Trophoblast cell (in vitro differentiated cells and primary cell): ENCODE data around the gene SEC16A.
A peak's percentile ranks its signal among the peaks of the same experiment; 100 is the strongest.

Experiments
- DNase-seq, 2 donors: peaks; one replicate each; pipeline ENCODE4 v3.0.0-alpha.2; 2016
- H2AFZ ChIP-seq: 2 replicates; pipeline ENCODE4 v1.6.1; 2013; ENCODE audit warnings: low read length, moderate library complexity, mild to moderate bottlenecking; ENCODE audit not compliant: insufficient read depth, poor library complexity
- H2AK5ac ChIP-seq: 2 replicates; pipeline ENCODE4 v1.6.1; 2013; ENCODE audit warnings: mild to moderate bottlenecking, low read length
- H2BK120ac ChIP-seq: 2 replicates; pipeline ENCODE4 v1.6.1; 2013; ENCODE audit warnings: low read length, mild to moderate bottlenecking, moderate library complexity; ENCODE audit not compliant: insufficient read depth, poor library complexity
- H2BK12ac ChIP-seq: 2 replicates; pipeline ENCODE4 v1.6.1; 2013; ENCODE audit warnings: mild to moderate bottlenecking, low read length, moderate library complexity
- H2BK5ac ChIP-seq: 2 replicates; pipeline ENCODE4 v1.6.1; 2013; ENCODE audit warnings: low read length, low read depth, moderate library complexity, mild to moderate bottlenecking; ENCODE audit not compliant: poor library complexity
- H3K14ac ChIP-seq: 2 replicates; pipeline ENCODE4 v1.6.1; 2013; ENCODE audit warnings: mild to moderate bottlenecking, low read length
- H3K18ac ChIP-seq: 2 replicates; pipeline ENCODE4 v1.6.1; 2013; ENCODE audit warnings: mild to moderate bottlenecking, low read length
- H3K23ac ChIP-seq: 2 replicates; pipeline ENCODE4 v1.6.1; 2013; ENCODE audit warnings: low read length
- H3K27ac ChIP-seq: 2 replicates; pipeline ENCODE4 v1.5.1; 2013; ENCODE audit warnings: low read depth, mild to moderate bottlenecking, inconsistent platforms, low read length, moderate library complexity
- H3K27me3 ChIP-seq: 2 replicates; pipeline ENCODE4 v1.6.1; 2013; ENCODE audit warnings: inconsistent platforms, mild to moderate bottlenecking, low read length, moderate library complexity; ENCODE audit not compliant: insufficient read depth
- H3K36me3 ChIP-seq, 2 experiments: 1 replicate in 1 of 2; 2 replicates in 1 of 2; pipeline ENCODE4 v1.6.1; 2013; ENCODE audit warnings: low read length in 2 of 2, mild to moderate bottlenecking in 2 of 2, moderate library complexity in 1 of 2; ENCODE audit not compliant: insufficient read depth in 2 of 2, control insufficient read depth in 1 of 2
- H3K4ac ChIP-seq: 2 replicates; pipeline ENCODE4 v1.6.1; 2013; ENCODE audit warnings: low read depth, mild to moderate bottlenecking, low read length, moderate library complexity
- H3K4me1 ChIP-seq, 2 experiments: 1 replicate in 1 of 2; 2 replicates in 1 of 2; pipeline ENCODE4 v1.6.1; 2013; ENCODE audit warnings: low read length in 2 of 2, mild to moderate bottlenecking in 2 of 2, moderate library complexity in 1 of 2; ENCODE audit not compliant: insufficient read depth in 2 of 2, control insufficient read depth in 1 of 2
- H3K4me2 ChIP-seq: 2 replicates; pipeline ENCODE4 v1.6.1; 2013; ENCODE audit warnings: inconsistent platforms, mild to moderate bottlenecking, low read length, moderate library complexity
- H3K4me3 ChIP-seq: 2 replicates; pipeline ENCODE4 v1.5.1; 2013; ENCODE audit warnings: mild to moderate bottlenecking, low read depth, low read length, inconsistent platforms
- H3K79me1 ChIP-seq: one replicate; pipeline ENCODE4 v1.6.1; 2013; ENCODE audit warnings: low read length
- H3K79me2 ChIP-seq: 2 replicates; pipeline ENCODE4 v1.6.1; 2013; ENCODE audit warnings: low read length, mild to moderate bottlenecking; ENCODE audit not compliant: control insufficient read depth, insufficient read depth, poor library complexity
- H3K9ac ChIP-seq: 2 replicates; pipeline ENCODE4 v1.6.1; 2013; ENCODE audit warnings: mild to moderate bottlenecking, low read length
- H3K9me3 ChIP-seq: 2 replicates; pipeline ENCODE4 v1.6.1; 2013; ENCODE audit warnings: low read depth, mild to moderate bottlenecking, control low read depth, inconsistent platforms, low read length; ENCODE audit not compliant: insufficient read depth
- H4K12ac ChIP-seq: 2 replicates; pipeline ENCODE4 v1.6.1; 2013; ENCODE audit warnings: low read depth, mild to moderate bottlenecking, low read length, moderate library complexity
- H4K8ac ChIP-seq: 2 replicates; pipeline ENCODE4 v1.6.1; 2013; ENCODE audit warnings: low read depth, mild to moderate bottlenecking, low read length, moderate library complexity
- H4K91ac ChIP-seq: one replicate; pipeline ENCODE4 v1.6.1; 2013; ENCODE audit warnings: low read depth, mild to moderate bottlenecking, low read length, moderate library complexity
- WGBS: extraction: QIAGEN DNeasy Blood & Tissue Kit; methylation state at CpG from one replicate; pipeline ENCODE4 v1.1.7; 2013; ENCODE audit warnings: missing lambda C conversion rate; ENCODE audit not compliant: insufficient read length, insufficient coverage; ENCODE audit errors: extremely low coverage; 5-methylcytosine and 5-hydroxymethylcytosine counted together

SEC16A gene

GRCh38 chr9:136441191-136441680, 41.6 kb downstream of the SEC16A start:
- H3K23ac ChIP-seq = no peak overlapping the region
- no peak for DNase-seq
- peaks cover 7 to 12% of the 10 kb centered on the region in 2 experiments for H3K4me1 ChIP-seq
- H3K36me3 ChIP-seq = peaks cover 56 to 57% of the 10 kb centered on the region in 2 experiments
- WGBS = no CpG with 5 or more reads among the region's 15 CpGs
- no peak overlapping the region for H2BK120ac ChIP-seq
- no peak overlapping the region for H3K9ac ChIP-seq
- no peaks in the 10 kb centered on the region for H3K27me3 ChIP-seq
- H2AFZ ChIP-seq = no peak overlapping the region
- H3K9me3 ChIP-seq = no peaks in the 10 kb centered on the region
- no peak overlapping the region for H3K4ac ChIP-seq
- H3K4me2 ChIP-seq = no peak overlapping the region
- no peak overlapping the region for H2BK5ac ChIP-seq
- H3K18ac ChIP-seq = no peak overlapping the region
- H3K79me1 ChIP-seq = peaks cover 7% of the 10 kb centered on the region
- no peak overlapping the region for H4K91ac ChIP-seq
- H3K79me2 ChIP-seq = peaks cover 9% of the 10 kb centered on the region
- no peak overlapping the region for H3K14ac ChIP-seq
- H3K27ac ChIP-seq = no peak overlapping the region
- H2AK5ac ChIP-seq = no peak overlapping the region
- H4K8ac ChIP-seq = no peak overlapping the region
- no peak overlapping the region for H3K4me3 ChIP-seq
- no peak overlapping the region for H4K12ac ChIP-seq
- no peak overlapping the region for H2BK12ac ChIP-seq

GRCh38 chr9:136439481-136440408, 43.1 kb downstream of the SEC16A start, which contains the start of gene INPP5E:
Gene INPP5E (minus strand): TSS chr9:136439845. CDS start chr9:136439419, 426 bp downstream.
- Histone ChIP-seq H2BK12ac (no peak within 1 kb of the TSS), H3K4me1 (peaks cover 7 to 12% of the 10 kb centered on the region in 2 experiments), H3K36me3 (peaks cover 53 to 54% of the 10 kb centered on the region in 2 experiments), H3K18ac (peak within 1 kb of the TSS; percentile 57), H3K4ac (peak within 1 kb of the TSS; percentile 70), H3K23ac (no peak within 1 kb of the TSS), H4K8ac (peak within 1 kb of the TSS; percentile 94), H4K91ac (peak within 1 kb of the TSS; percentile 88), H4K12ac (peak within 1 kb of the TSS; percentile 94), H2BK5ac (peak within 1 kb of the TSS; percentile 42), H2AFZ (peak within 1 kb of the TSS; percentile 84), H3K27me3 (no peaks in the 10 kb centered on the region), H3K79me2 (peaks cover 9% of the 10 kb centered on the region), H3K79me1 (peaks cover 7% of the 10 kb centered on the region), H3K27ac (peak within 1 kb of the TSS; percentile 45), H3K4me2 (peak within 1 kb of the TSS; percentile 89), H3K9me3 (no peaks in the 10 kb centered on the region), H2AK5ac (peak within 1 kb of the TSS; percentile 37), H3K4me3 (peak within 1 kb of the TSS; percentile 92), H3K14ac (peak within 1 kb of the TSS; percentile 83), H2BK120ac (peak within 1 kb of the TSS; percentile 47), H3K9ac (peak within 1 kb of the TSS; percentile 97)
- WGBS = no CpG with 5 or more reads among the region's 90 CpGs
- peak; percentile 54 to 89 for DNase-seq

GRCh38 chr9:136438548-136439480, 44.0 kb downstream of the SEC16A start:
- peak overlapping the region; percentile 84 for H2AFZ ChIP-seq
- H3K79me1 ChIP-seq = peaks cover 7% of the 10 kb centered on the region
- peak overlapping the region; percentile 83 for H3K14ac ChIP-seq
- H3K36me3 ChIP-seq = peaks cover 50 to 54% of the 10 kb centered on the region in 2 experiments
- H3K4me3 ChIP-seq = peak overlapping the region; percentile 92
- H4K91ac ChIP-seq = peak overlapping the region; percentile 88
- H2BK12ac ChIP-seq = no peak overlapping the region
- H3K18ac ChIP-seq = peak overlapping the region; percentile 57
- peak overlapping the region; percentile 89 for H3K4me2 ChIP-seq
- peak overlapping the region; percentile 37 for H2AK5ac ChIP-seq
- peak overlapping the region; percentile 42 for H2BK5ac ChIP-seq
- WGBS = no CpG with 5 or more reads among the region's 91 CpGs
- H4K12ac ChIP-seq = peak overlapping the region; percentile 94
- peak overlapping the region; percentile 94 for H4K8ac ChIP-seq
- H3K27ac ChIP-seq = no peak overlapping the region
- H2BK120ac ChIP-seq = peak overlapping the region; percentile 47
- peak overlapping the region; percentile 97 for H3K9ac ChIP-seq
- H3K4me1 ChIP-seq = peaks cover 7 to 12% of the 10 kb centered on the region in 2 experiments
- no peaks in the 10 kb centered on the region for H3K27me3 ChIP-seq
- no peaks in the 10 kb centered on the region for H3K9me3 ChIP-seq
- H3K23ac ChIP-seq = no peak overlapping the region
- peaks cover 9% of the 10 kb centered on the region for H3K79me2 ChIP-seq
- H3K4ac ChIP-seq = peak overlapping the region; percentile 70
- peak in 1 of 2 donors; percentile 40 for DNase-seq
